IPS DF 6.9 (cell line): Measurements from ENCODE around the gene FERMT1.

Source experiments
- DNase-seq: peaks from one replicate; pipeline ENCODE4 v3.0.0-alpha.2; 2013; ENCODE audit warnings: low read depth, low spot score
- H3K27ac ChIP-seq: one replicate; pipeline ENCODE4 v1.5.1; 2013; ENCODE audit warnings: low read length, control low read depth
- H3K27me3 ChIP-seq: 2 replicates; pipeline ENCODE4 v1.6.1; 2013; ENCODE audit warnings: mild to moderate bottlenecking, low read length; ENCODE audit not compliant: control insufficient read depth, insufficient read depth
- H3K36me3 ChIP-seq: 2 replicates; pipeline ENCODE4 v1.6.1; 2013; ENCODE audit warnings: low read length; ENCODE audit not compliant: control insufficient read depth, insufficient read depth
- H3K4me1 ChIP-seq: 2 replicates; pipeline ENCODE4 v1.6.1; 2013; ENCODE audit warnings: low read length; ENCODE audit not compliant: control insufficient read depth, insufficient read depth
- H3K4me3 ChIP-seq: 2 replicates; pipeline ENCODE4 v1.5.1; 2013; ENCODE audit warnings: mild to moderate bottlenecking, low read length
- H3K9me3 ChIP-seq: 2 replicates; pipeline ENCODE4 v1.6.1; 2013; ENCODE audit warnings: low read length, inconsistent platforms; ENCODE audit not compliant: control insufficient read depth, insufficient read depth
- WGBS: extraction: QIAGEN DNeasy Blood & Tissue Kit; methylation state at CpG from one replicate; pipeline ENCODE4 v1.1.7; 2013; ENCODE audit warnings: mixed read lengths, missing lambda C conversion rate; ENCODE audit not compliant: insufficient read length, insufficient coverage; 5-methylcytosine and 5-hydroxymethylcytosine counted together

The FERMT1 gene, protein sequence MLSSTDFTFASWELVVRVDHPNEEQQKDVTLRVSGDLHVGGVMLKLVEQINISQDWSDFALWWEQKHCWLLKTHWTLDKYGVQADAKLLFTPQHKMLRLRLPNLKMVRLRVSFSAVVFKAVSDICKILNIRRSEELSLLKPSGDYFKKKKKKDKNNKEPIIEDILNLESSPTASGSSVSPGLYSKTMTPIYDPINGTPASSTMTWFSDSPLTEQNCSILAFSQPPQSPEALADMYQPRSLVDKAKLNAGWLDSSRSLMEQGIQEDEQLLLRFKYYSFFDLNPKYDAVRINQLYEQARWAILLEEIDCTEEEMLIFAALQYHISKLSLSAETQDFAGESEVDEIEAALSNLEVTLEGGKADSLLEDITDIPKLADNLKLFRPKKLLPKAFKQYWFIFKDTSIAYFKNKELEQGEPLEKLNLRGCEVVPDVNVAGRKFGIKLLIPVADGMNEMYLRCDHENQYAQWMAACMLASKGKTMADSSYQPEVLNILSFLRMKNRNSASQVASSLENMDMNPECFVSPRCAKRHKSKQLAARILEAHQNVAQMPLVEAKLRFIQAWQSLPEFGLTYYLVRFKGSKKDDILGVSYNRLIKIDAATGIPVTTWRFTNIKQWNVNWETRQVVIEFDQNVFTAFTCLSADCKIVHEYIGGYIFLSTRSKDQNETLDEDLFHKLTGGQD

DNA sequence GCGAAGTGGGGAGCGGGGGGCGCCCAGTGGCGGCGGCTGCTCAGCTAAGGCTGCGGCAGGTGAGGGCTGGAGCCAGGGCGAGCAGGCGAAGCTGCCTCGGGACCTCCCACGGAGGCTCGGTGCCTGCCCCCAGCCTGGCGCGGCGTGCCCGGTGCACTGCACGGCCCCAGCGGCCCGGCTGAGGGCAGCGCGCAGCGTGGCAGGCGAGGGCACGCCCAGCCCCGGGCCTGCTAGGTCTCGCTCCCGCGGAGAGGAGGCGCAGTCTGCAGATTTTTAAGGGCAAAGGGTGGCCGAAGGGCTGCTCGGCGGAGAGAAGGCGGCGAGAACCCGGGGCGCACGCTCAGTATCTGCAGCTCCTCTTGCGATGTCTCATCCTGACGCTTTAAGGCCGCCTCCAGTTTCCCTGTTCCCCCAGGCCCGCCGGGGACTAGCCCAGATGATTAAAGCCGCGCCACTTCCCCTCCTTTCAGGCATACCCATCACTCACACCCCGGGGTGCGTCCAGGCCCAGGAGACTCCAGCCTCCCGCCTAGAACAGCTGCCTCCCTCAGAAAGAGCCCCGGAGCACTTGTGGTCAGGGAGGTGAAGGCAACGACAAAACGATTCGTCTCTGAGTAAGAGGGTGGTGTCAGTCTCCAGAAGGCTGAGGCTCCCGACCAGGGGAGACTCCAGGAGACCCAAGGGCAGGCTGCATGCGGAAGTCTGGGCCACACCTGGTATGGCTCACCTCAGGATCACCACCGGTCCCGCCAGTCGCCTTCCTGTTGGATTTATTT is at the start of gene FERMT1:
TSS of gene FERMT1 (minus strand) at position 158 of the 776 bp plus-strand sequence. CDS start 3,476 bp downstream, outside the sequence.
- Histone ChIP-seq H3K4me3 (peak within 1 kb of the TSS; percentile 37; the same call in 1 of the 2 replicates), H3K9me3 (no peaks in the 10 kb centered on the region), H3K4me1 (peaks cover 2% of the 10 kb centered on the region; the same call in 1 of the 2 replicates), H3K27ac (no peak within 1 kb of the TSS), H3K36me3 (no peaks in the 10 kb centered on the region), H3K27me3 (no peaks in the 10 kb centered on the region)
- no CpG with 5 or more reads among the region's 55 CpGs for WGBS
- DNase-seq: no peak

DNA sequence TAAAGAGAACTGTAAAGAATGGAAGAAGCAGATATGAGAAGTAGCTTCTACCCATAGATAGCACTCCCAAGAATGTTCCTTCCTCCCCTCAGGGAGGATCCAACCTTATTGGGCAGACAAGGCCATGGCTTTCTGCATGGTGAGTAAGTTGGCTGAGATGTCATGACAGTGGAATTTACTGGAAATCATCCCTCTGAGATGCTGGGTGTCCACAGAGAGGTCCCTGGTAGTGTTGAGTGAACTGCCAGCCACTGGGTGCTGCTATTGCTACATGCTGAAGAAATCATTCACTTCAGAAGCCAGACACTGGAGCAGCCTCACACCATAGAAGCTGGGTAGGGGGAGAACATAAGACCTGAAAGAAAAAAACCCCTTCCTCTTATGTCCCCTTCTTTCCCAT is 46.4 kb upstream of the FERMT1 start:
- Histone ChIP-seq H3K36me3 (no peaks in the 10 kb centered on the region), H3K9me3 (no peaks in the 10 kb centered on the region; the same call in 1 of the 2 replicates), H3K27ac (no peak overlapping the region), H3K27me3 (no peaks in the 10 kb centered on the region), H3K4me3 (no peak overlapping the region), H3K4me1 (no peaks in the 10 kb centered on the region)
- no peak for DNase-seq

DNA sequence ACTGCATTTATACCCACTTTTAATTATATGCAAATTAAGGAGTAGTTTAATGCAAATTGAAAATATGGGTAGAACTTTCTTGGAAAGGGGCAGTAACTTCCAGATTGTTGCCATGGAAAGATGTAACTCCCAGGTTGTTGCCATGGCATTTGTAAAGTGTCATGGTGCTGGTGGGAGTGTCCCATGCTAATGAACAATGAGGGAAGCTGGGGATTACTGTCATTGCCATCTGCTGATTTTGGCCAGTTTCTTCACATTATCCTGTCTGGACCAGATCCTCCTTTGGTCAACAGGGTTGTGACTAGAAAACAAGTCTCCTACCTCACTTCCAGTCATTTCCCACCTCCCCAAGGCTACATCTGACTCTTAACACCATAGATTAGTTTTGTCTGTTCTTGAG is 45.4 kb upstream of the FERMT1 start:
- no peak for DNase-seq
- Histone ChIP-seq H3K9me3 (no peaks in the 10 kb centered on the region; the same call in 1 of the 2 replicates), H3K27me3 (no peaks in the 10 kb centered on the region), H3K4me1 (no peaks in the 10 kb centered on the region), H3K36me3 (no peaks in the 10 kb centered on the region), H3K4me3 (no peak overlapping the region), H3K27ac (no peak overlapping the region)

DNA sequence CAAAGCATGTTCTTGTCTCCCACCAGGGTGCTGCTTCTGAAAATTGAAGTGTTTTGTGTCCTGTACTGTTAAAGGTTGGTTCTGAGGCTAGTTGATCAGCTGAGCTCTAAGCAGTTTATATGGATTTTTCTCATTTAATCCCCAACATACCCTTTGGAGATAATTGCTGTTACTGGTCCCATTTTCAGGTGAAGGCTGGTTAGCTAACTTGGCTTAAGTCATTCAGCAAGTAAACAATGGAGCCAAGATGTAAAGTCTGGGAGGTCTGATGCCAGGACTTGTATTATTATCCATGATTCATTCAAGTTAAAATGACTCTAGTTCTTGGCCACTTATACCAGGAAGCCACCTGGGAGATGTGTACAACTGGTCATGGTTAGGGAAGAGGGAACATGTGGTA is 42.5 kb upstream of the FERMT1 start:
- Histone ChIP-seq H3K4me1 (no peaks in the 10 kb centered on the region), H3K27me3 (no peaks in the 10 kb centered on the region)

DNA sequence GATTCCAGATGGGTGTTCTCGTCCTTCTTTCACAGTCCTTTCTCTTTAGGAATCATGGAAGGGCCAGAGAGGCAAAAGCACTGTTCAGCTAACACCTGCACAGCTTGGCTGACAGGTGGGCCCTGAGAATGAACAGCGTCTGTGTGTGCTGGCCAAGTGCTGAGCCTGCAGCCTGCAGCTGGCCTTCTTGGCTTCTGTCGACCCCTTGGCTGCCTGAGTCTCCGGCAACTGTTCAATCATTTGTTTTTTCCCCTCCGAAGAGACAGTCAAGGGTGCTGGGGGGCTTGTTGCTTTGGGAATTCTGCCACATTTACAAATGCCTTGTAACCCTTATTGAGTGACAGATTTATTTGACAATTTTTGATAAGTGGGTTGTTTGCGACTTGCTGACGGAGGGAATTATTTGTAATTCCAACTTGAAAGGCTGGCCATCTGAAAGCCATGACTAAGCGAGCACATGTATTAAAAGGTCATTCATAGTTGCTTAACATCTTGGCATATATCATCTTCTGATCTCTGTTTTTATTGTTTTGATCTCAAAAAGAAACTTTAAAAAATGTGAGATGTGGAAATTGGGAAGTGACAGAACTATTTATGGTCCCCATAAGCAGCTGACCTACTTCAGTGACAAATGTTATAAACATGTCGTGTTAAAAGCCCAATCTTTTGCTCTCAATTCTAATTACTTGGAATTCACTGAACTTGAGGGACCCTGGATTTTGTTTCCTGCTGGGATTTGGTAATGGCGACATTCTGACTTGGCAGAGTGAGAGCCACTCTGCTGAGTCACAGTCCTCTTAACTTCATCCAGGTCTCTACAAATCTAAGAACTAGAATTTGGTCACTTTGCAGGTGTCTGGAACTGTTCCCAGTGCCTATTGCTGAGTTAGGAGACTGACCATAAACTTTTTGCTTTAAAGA is 41.9 kb upstream of the FERMT1 start:
- WGBS: no CpG with 5 or more reads among the region's 10 CpGs
- H3K9me3 ChIP-seq: no peaks in the 10 kb centered on the region; the same call in 1 of the 2 replicates
- no peaks in the 10 kb centered on the region for H3K4me1 ChIP-seq
- H3K36me3 ChIP-seq: no peaks in the 10 kb centered on the region
- H3K4me3 ChIP-seq: no peak overlapping the region
- H3K27me3 ChIP-seq: no peaks in the 10 kb centered on the region
- H3K27ac ChIP-seq: no peak overlapping the region
- no peak for DNase-seq

More for the DNA sequence above, 42.5 kb upstream of the FERMT1 start:
- Histone ChIP-seq H3K36me3 (no peaks in the 10 kb centered on the region), H3K9me3 (no peaks in the 10 kb centered on the region; the same call in 1 of the 2 replicates), H3K27ac (no peak overlapping the region), H3K4me3 (no peak overlapping the region)
- DNase-seq: no peak

DNA sequence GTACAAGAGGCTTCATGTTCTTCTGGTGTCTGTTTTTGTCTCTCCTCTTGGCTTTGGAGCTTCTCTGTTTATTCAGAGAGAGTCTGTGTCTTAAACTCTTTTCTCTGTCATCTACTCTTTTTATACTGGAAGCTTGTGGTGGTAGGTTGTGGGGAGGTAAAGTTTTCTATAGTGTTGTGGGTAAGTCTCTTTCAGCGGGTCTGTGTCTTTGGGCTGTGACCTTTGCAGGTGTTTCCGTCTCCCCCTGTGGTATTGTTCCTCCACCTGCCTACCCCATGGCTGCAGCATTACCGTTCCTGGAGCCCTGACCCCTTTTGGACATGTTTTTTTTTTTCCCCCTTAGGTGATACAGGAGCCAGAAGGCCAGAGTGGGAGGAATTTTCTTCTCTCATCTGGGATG is 37.9 kb upstream of the FERMT1 start:
- Histone ChIP-seq H3K4me1 (no peaks in the 10 kb centered on the region), H3K27ac (no peak overlapping the region), H3K4me3 (no peak overlapping the region), H3K36me3 (no peaks in the 10 kb centered on the region), H3K27me3 (no peaks in the 10 kb centered on the region), H3K9me3 (no peaks in the 10 kb centered on the region)
- WGBS: no CpG with 5 or more reads among the region's 3 CpGs
- no peak for DNase-seq

DNA sequence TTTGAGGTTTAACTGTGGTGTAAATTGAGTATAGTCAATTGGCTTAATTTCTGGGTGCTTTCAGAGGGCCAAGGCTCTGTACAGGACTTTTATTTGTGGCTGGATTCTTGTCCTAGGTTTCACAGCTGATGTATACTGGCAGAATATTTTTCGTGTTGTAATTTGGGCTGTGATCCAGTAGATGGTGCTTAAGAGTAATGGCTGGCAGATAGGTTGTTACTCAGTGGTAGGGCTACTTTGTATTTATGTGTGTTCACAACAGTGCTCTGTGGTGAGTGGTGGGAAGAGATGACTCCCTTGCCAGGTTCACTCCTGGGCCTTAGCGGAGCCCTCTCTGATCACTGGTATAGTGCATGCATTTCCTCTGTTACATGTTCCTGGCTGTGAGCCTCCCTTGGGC is 34.5 kb upstream of the FERMT1 start:
- H3K36me3 ChIP-seq: no peaks in the 10 kb centered on the region
- DNase-seq: peak; percentile 5
- no peaks in the 10 kb centered on the region for H3K27me3 ChIP-seq
- H3K4me3 ChIP-seq: no peak overlapping the region
- H3K4me1 ChIP-seq: no peaks in the 10 kb centered on the region
- no peaks in the 10 kb centered on the region for H3K9me3 ChIP-seq
- WGBS: no CpG with 5 or more reads among the region's 2 CpGs
- H3K27ac ChIP-seq: no peak overlapping the region

DNA sequence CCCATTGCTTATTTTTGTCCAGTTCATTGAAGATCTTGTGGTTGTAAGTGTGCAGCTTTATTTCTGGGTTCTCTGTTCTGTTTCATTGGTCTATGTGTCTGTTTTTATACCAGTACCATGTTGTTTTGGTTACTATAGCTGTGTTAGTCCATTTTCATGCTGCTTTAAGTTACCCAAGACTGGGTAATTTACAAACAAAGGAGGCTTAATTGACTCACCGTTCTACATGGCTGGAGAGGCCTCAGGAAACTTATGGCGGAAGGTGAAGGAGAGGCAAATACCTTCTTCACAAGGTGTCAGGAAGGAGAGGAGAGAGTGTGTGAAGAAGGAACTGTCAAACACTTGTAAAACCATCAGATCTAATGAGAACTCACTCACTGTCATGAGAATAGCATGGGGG is 29.9 kb upstream of the FERMT1 start:
- no peaks in the 10 kb centered on the region for H3K4me1 ChIP-seq
- H3K9me3 ChIP-seq: no peaks in the 10 kb centered on the region
- H3K36me3 ChIP-seq: no peaks in the 10 kb centered on the region
- no peaks in the 10 kb centered on the region for H3K27me3 ChIP-seq
- no peak overlapping the region for H3K4me3 ChIP-seq
- no peak for DNase-seq
- WGBS: no CpG with 5 or more reads among the region's 2 CpGs
- no peak overlapping the region for H3K27ac ChIP-seq

DNA sequence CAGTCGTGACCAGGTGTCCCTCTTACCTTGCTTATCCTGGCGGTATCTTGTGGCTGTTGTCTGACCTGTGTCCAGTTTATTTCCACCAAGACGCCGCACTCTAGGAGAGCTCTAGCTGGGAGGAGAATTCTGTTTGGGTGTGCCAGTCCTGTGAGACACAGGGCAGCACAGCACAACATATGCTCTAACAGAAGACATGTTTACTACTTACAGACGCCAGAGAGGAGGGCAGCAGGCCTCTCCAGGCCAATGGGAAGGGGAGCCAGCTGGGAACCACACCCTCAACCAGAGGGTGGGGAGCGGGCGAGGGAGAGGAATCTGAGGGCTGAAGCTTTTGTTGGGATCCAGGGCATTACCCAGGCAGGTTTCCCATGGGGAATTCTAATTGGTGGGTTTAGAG is 25.2 kb upstream of the FERMT1 start:
- no peaks in the 10 kb centered on the region for H3K27me3 ChIP-seq
- H3K9me3 ChIP-seq: no peaks in the 10 kb centered on the region
- H3K4me3 ChIP-seq: no peak overlapping the region
- H3K4me1 ChIP-seq: no peaks in the 10 kb centered on the region
- H3K36me3 ChIP-seq: no peaks in the 10 kb centered on the region
- no peak overlapping the region for H3K27ac ChIP-seq
- DNase-seq: no peak
- WGBS: no CpG with 5 or more reads among the region's 7 CpGs
